B cell (primary cell): Measurements from ENCODE around the gene HHATL. TPM values are rescaled to one million over a fixed set of nuclear protein-coding genes. Genes with fewer than 3 reads are reported as not detected.

Source experiments
- ATAC-seq: fragments of 200-7000 bp; cut with Tn5 transposase; one replicate; pipeline ENCODE4 v1.10.0; 2021; ENCODE audit warnings: low read depth, mild to moderate bottlenecking, moderate number of reproducible peaks, moderate library complexity
- CTCF ChIA-PET: fragments of 350-600 bp; sonication (Branson Sonifier 250); formaldehyde crosslinking; loops from one replicate; lab custom pipeline; 2021; ENCODE audit warnings: antibody characterized with exemption, inconsistent platforms; lab: Charles Lee
- POLR2A ChIA-PET: fragments of 350-600 bp; sonication (Branson Sonifier 250); formaldehyde crosslinking; loops from one replicate; lab custom pipeline; 2021; ENCODE audit warnings: antibody characterized with exemption; lab: Charles Lee
- DNase-seq: peaks from one replicate; pipeline ENCODE4 v3.0.0; 2013
- H2AFZ ChIP-seq: 2 replicates; pipeline ENCODE4 v1.6.1; 2012; ENCODE audit warnings: mild to moderate bottlenecking, low read depth, low read length; ENCODE audit not compliant: insufficient read depth, poor library complexity, severe bottlenecking
- H3K27ac ChIP-seq, 2 donors: 1 replicate in 1 of 2; 2 replicates in 1 of 2; pipeline ENCODE4 v1.5.1; 2012 to 2013; ENCODE audit warnings: low read length in 2 of 2, mild to moderate bottlenecking in 2 of 2, moderate library complexity in 1 of 2
- H3K27me3 ChIP-seq, 4 experiments: fragments of 200-600 bp in 1 of 4; sonication (generic) in 1 of 4; replicated peaks in 1 of 4; 1 replicate in 2 of 4; 2 replicates in 2 of 4; pipeline versions ENCODE4 v1.6.1 to v1.7.0; 2013 to 2016; ENCODE audit warnings: low read length in 3 of 4, mild to moderate bottlenecking in 2 of 4, mixed read lengths in 1 of 4, moderate library complexity in 1 of 4; ENCODE audit not compliant: insufficient read depth in 4 of 4, control insufficient read depth in 3 of 4; ENCODE audit errors: control extremely low read depth in 1 of 4
- H3K36me3 ChIP-seq, 2 experiments: replicated peaks in 1 of 2; 1 replicate in 1 of 2; 2 replicates in 1 of 2; pipeline versions ENCODE4 v1.6.1 to v1.7.1; 2013; ENCODE audit warnings: low read length in 1 of 2; ENCODE audit not compliant: insufficient read depth in 2 of 2, control insufficient read depth in 1 of 2; ENCODE audit errors: control extremely low read depth in 1 of 2, extremely low read depth in 1 of 2
- H3K4me1 ChIP-seq, 2 donors: fragments of 200-600 bp in 1 of 2; sonication (generic) in 1 of 2; 1 replicate in 1 of 2; 2 replicates in 1 of 2; pipeline versions ENCODE4 v1.5.1 to v1.6.1; 2013 to 2017; ENCODE audit warnings: low read length in 2 of 2; ENCODE audit not compliant: control insufficient read depth in 2 of 2, insufficient read depth in 2 of 2
- H3K4me2 ChIP-seq: replicated peaks from 2 replicates; pipeline ENCODE3; 2012; ENCODE audit warnings: mild to moderate bottlenecking, low read depth, low read length; ENCODE audit not compliant: poor library complexity, severe bottlenecking
- H3K4me3 ChIP-seq, 5 experiments: fragments of 200-600 bp in 1 of 5; sonication (generic) in 1 of 5; 1 replicate in 3 of 5; 2 replicates in 2 of 5; pipeline versions ENCODE4 v1.5.1 to v1.7.0; 2011 to 2016; ENCODE audit warnings: low read length in 4 of 5, mild to moderate bottlenecking in 4 of 5, low read depth in 2 of 5, control low read depth in 1 of 5, moderate library complexity in 1 of 5; ENCODE audit not compliant: insufficient read depth in 1 of 5; ENCODE audit errors: control extremely low read depth in 1 of 5, extremely low read depth in 1 of 5
- H3K79me2 ChIP-seq: fragments of 200-600 bp; sonication (generic); one replicate; pipeline ENCODE4 v1.6.0; 2016; ENCODE audit warnings: low read length; ENCODE audit not compliant: control insufficient read depth, insufficient read depth
- H3K9ac ChIP-seq: fragments of 200-600 bp; sonication (generic); 2 replicates; pipeline ENCODE4 v1.6.1; 2017; ENCODE audit warnings: mild to moderate bottlenecking, low read length, moderate library complexity
- H3K9me3 ChIP-seq, 3 donors: one replicate each; pipeline versions ENCODE4 v1.6.1 to v1.7.1; 2013; ENCODE audit warnings: low read length in 2 of 3; ENCODE audit not compliant: control insufficient read depth in 2 of 3, insufficient read depth in 1 of 3; ENCODE audit errors: control extremely low read depth in 1 of 3
- H4K20me1 ChIP-seq: 2 replicates; pipeline ENCODE4 v1.6.0; 2012; ENCODE audit warnings: mild to moderate bottlenecking, low read length; ENCODE audit not compliant: insufficient read depth, control insufficient read depth, poor library complexity, severe bottlenecking
- H3K27ac Mint-ChIP-seq: one replicate; pipeline ENCODE4 v1.8.0; 2021; ENCODE audit warnings: mixed read lengths
- H3K27me3 Mint-ChIP-seq: one replicate; pipeline ENCODE4 v1.8.0; 2021; ENCODE audit warnings: mixed read lengths
- H3K4me1 Mint-ChIP-seq: one replicate; pipeline ENCODE4 v1.8.0; 2021; ENCODE audit warnings: mixed read lengths
- H3K4me3 Mint-ChIP-seq: one replicate; pipeline ENCODE4 v1.8.0; 2021; ENCODE audit warnings: mixed read lengths
- H3K9me3 Mint-ChIP-seq: one replicate; pipeline ENCODE4 v1.8.0; 2022; ENCODE audit warnings: mixed read lengths; ENCODE audit not compliant: insufficient read depth
- CTCF ChIP-seq: fragments of 200-600 bp; IDR thresholded peaks from one replicate; pipeline ENCODE4 v1.8.0; 2022; ENCODE audit warnings: antibody characterized with exemption, mild to moderate bottlenecking
- EZH2 ChIP-seq: IDR thresholded peaks from 2 replicates; pipeline ENCODE4 v1.6.1; 2012; ENCODE audit warnings: borderline replicate concordance, low read depth, mild to moderate bottlenecking, moderate library complexity, low read length; ENCODE audit not compliant: insufficient read depth, poor library complexity, severe bottlenecking
- WGBS: methylation state at CpG from one replicate; pipeline ENCODE4 v1.1.5; 2013; ENCODE audit warnings: missing lambda C conversion rate; ENCODE audit not compliant: insufficient coverage; 5-methylcytosine and 5-hydroxymethylcytosine counted together
- intact Hi-C: fragments of 100-400 bp; cut with micrococcal nuclease; formaldehyde crosslinking; loops from one replicate; pipeline ENCODE4 v1.10.0; 2022
- polyA plus RNA-seq: library from polyadenylated mRNA; depleted of rRNA; stranded (reverse); fragments of >200 nt; gene quantifications from 2 replicates; pipeline ENCODE4 v1.2.3, GENCODE V29; 2012
- total RNA-seq, 2 donors: library from RNA; stranded (reverse); fragments of 120-200 nt in 1 of 2; gene quantifications; 1 replicate in 1 of 2; 2 replicates in 1 of 2; pipeline versions ENCODE4 v1.2.3 to v1.2.4, GENCODE V29; 2013 to 2022

Gene HHATL
- total and polyA plus RNA-seq, 2 donors (not counting 1 experiment from before 2014, with no cell fraction given) = not detected

GRCh38 chr3:42653560-42654330 is 48.9 kb downstream of the HHATL start, which contains the start of gene ZBTB47:
ZBTB47 (plus strand) TSS chr3:42653697; CDS start chr3:42658356, 4,659 bp downstream.
- peak; percentile 39 for DNase-seq

More at GRCh38 chr3:42653560-42654330, 48.9 kb downstream of the HHATL start, which contains the start of gene ZBTB47:
- POLR2A ChIA-PET = interaction anchor here (0.5 kb wide), 1 partner anchor 94 kb away, joined by 4 read pairs; no protein-coding TSS in a partner anchor
- Mint-ChIP-seq H3K27me3 (peaks cover 7% of the 10 kb centered on the region), H3K4me3 (peak within 1 kb of the TSS; percentile 86), H3K4me1 (peaks cover 21% of the 10 kb centered on the region), H3K9me3 (no peaks in the 10 kb centered on the region), H3K27ac (peak within 1 kb of the TSS; percentile 46)
- Histone ChIP-seq H3K27me3 (peaks cover 0 to 21% (median 1%) of the 10 kb centered on the region in 4 experiments), H3K4me1 (peaks cover 25 to 30% of the 10 kb centered on the region in 2 donors), H3K4me3 (peak within 1 kb of the TSS; percentile 19 to 56 (median 47)), H3K9me3 (peaks cover 0 to 4% (median 0%) of the 10 kb centered on the region in 3 donors), H3K27ac (no peak within 1 kb of the TSS), H3K9ac (peak within 1 kb of the TSS; percentile 59), H3K4me2 (peak within 1 kb of the TSS; percentile 88), H2AFZ (peak within 1 kb of the TSS; percentile 65), H4K20me1 (no peaks in the 10 kb centered on the region), H3K36me3 (no peaks in the 10 kb centered on the region), H3K79me2 (no peaks in the 10 kb centered on the region)
- 15% methylated on average over 31 of the region's 31 CpGs for WGBS
- intact Hi-C loops = loop anchor here (1.0 kb wide), 1 partner anchor 120 kb away; the partner anchor contains the start of gene CCDC13
- CTCF ChIA-PET = interaction anchor here (1.4 kb wide), 1 partner anchor 108 kb away, joined by 3 read pairs; no protein-coding TSS in a partner anchor
- peak; percentile 16 for ATAC-seq
- TF ChIP-seq EZH2 (no peak), CTCF (no peak)
